K562 (cell line): ENCODE measurements around the gene MLH1. TPM values are rescaled to one million over a fixed set of nuclear protein-coding genes. Genes with fewer than 3 reads are reported as not detected.

Source experiments
- ATAC-seq: fragments of 200-7000 bp; cut with Tn5 transposase; 3 replicates; pipeline ENCODE4 v1.9.1; 2020; ENCODE audit warnings: moderate library complexity
- BruUV-seq: library from RNA; stranded (reverse); fragments of 400-500 nt; replicated peaks from 2 replicates; lab custom pipeline; 2021; lab: Mats Ljungman, UMichigan
- CTCF ChIA-PET: fragments of 300-600 bp; formaldehyde crosslinking; extraction: SDS; loops from one replicate; lab custom pipeline; 2021; ENCODE audit warnings: low intra/inter-chr PET ratio; lab: Yijun Ruan, JAX
- POLR2A ChIA-PET: fragments of 300-600, 350-650 bp; sonication (Branson Sonifier 250); formaldehyde crosslinking; extraction: SDS; loops from one replicate; lab custom pipeline; 2021; ENCODE audit warnings: antibody characterized with exemption, inconsistent platforms; lab: Yijun Ruan, JAX
- DNase-seq, 4 experiments: peaks; one replicate each; pipeline versions ENCODE4 v3.0.0 to v3.0.0-alpha.2; 2011 to 2018; ENCODE audit warnings: low spot score in 3 of 4, mixed read lengths in 3 of 4; ENCODE audit errors: extremely low read depth in 1 of 4
- FAIRE-seq: peaks from 2 replicates; lab custom pipeline; 2011; peaks lifted over from hg19 to GRCh38; lab: Jason Lieb, UNC
- H2AFZ ChIP-seq: 2 replicates; pipeline ENCODE4 v1.6.0; 2011; ENCODE audit warnings: low read depth, low read length, control low read depth, inconsistent platforms
- H3K27ac ChIP-seq: fragments of 200-600 bp; 3 replicates; pipeline ENCODE4 v1.8.0; 2011; ENCODE audit warnings: low read depth, mild to moderate bottlenecking, control low read depth, inconsistent platforms, low read length, moderate library complexity, mixed read lengths; ENCODE audit errors: extremely low read depth
- H3K27me3 ChIP-seq, 2 experiments: fragments of 300-600 bp in 1 of 2; 2 replicates in 1 of 2; 3 replicates in 1 of 2; pipeline versions ENCODE4 v1.6.0 to v1.8.0; 2011; ENCODE audit warnings: inconsistent platforms in 2 of 2, low read length in 2 of 2, mild to moderate bottlenecking in 1 of 2, mixed read lengths in 1 of 2, moderate library complexity in 1 of 2; ENCODE audit not compliant: control insufficient read depth in 2 of 2, insufficient read depth in 2 of 2
- H3K36me3 ChIP-seq: fragments of 300-600 bp; 3 replicates; pipeline ENCODE4 v1.8.0; 2011; ENCODE audit warnings: mild to moderate bottlenecking, low read length, inconsistent platforms; ENCODE audit not compliant: control insufficient read depth, insufficient read depth
- H3K4me1 ChIP-seq, 2 experiments: fragments of 200-600 bp in 1 of 2; replicated peaks in 1 of 2; 2 replicates in 1 of 2; 3 replicates in 1 of 2; pipeline versions ENCODE4 v1.5.1 to v1.8.0; 2011; ENCODE audit warnings: inconsistent platforms in 2 of 2, low read length in 2 of 2, mild to moderate bottlenecking in 1 of 2, mixed read lengths in 1 of 2, moderate library complexity in 1 of 2; ENCODE audit not compliant: control insufficient read depth in 2 of 2, insufficient read depth in 2 of 2
- H3K4me2 ChIP-seq: 2 replicates; pipeline ENCODE4 v1.6.1; 2011; ENCODE audit warnings: low read length, control low read depth, inconsistent platforms, mixed read lengths; ENCODE audit not compliant: insufficient read depth
- H3K4me3 ChIP-seq: fragments of 200-600 bp; sonication (generic), shearing (Covaris generic); 2 replicates; pipeline ENCODE4 v1.5.1; 2016; ENCODE audit warnings: control low read depth, inconsistent platforms
- H3K79me2 ChIP-seq: fragments of 200-600 bp; 3 replicates; pipeline ENCODE4 v1.8.0; 2011; ENCODE audit warnings: low read length, inconsistent platforms; ENCODE audit not compliant: control insufficient read depth, insufficient read depth
- H3K9ac ChIP-seq, 2 experiments: 2 replicates each; pipeline versions ENCODE4 v1.6.0 to v1.6.1; 2011; ENCODE audit warnings: low read depth in 2 of 2, low read length in 2 of 2, control low read depth in 1 of 2, inconsistent platforms in 1 of 2, mild to moderate bottlenecking in 1 of 2, mixed read lengths in 1 of 2; ENCODE audit not compliant: insufficient read depth in 1 of 2
- H3K9me1 ChIP-seq: one replicate; pipeline ENCODE4 v1.6.0; 2011; ENCODE audit warnings: inconsistent platforms, mild to moderate bottlenecking, low read length, moderate library complexity; ENCODE audit not compliant: control insufficient read depth, insufficient read depth
- H3K9me3 ChIP-seq: replicated peaks from 2 replicates; pipeline ENCODE4 v1.5.1; 2011; ENCODE audit warnings: low read depth, low read length, inconsistent platforms; ENCODE audit not compliant: control insufficient read depth, insufficient read depth
- H4K20me1 ChIP-seq: replicated peaks from 2 replicates; pipeline ENCODE4 v1.6.1; 2011; ENCODE audit warnings: low read length, inconsistent platforms, mixed read lengths; ENCODE audit not compliant: control insufficient read depth, insufficient read depth
- ARNT ChIP-seq, 2 experiments: fragments of 450-650 bp; IDR thresholded peaks; 2 replicates each; pipeline ENCODE4 v1.6.1; 2016; ENCODE audit warnings: mild to moderate bottlenecking in 1 of 2
- ZSCAN29 ChIP-seq: fragments of 450-650 bp; IDR thresholded peaks from 2 replicates; pipeline ENCODE4 v1.6.1; 2017
- in situ Hi-C: fragments of 300-500 bp; cut with MboI; formaldehyde crosslinking; loops from 4 replicates; pipeline ENCODE4 v1.15.0; 2018; ENCODE audit warnings: inconsistent platforms, mixed read lengths
- intact Hi-C: fragments of 100-400 bp; cut with micrococcal nuclease; formaldehyde crosslinking; loops from 2 replicates; pipeline ENCODE4 v1.14.2; 2022
- polyA plus RNA-seq, 8 experiments: library from polyadenylated mRNA; depleted of rRNA in 4 of 8; stranded (reverse) in 5 of 8; unstranded in 3 of 8; fragments of >200 nt; fragmentation: Nextera tagmentation in 2 of 8; fragmentation: Illumina TruSeq in 1 of 8; extraction: Ambion mirVana in 2 of 8; extraction: Trizol in 1 of 8; gene quantifications; 2 replicates each; pipeline versions ENCODE4 v1.2.1 to v1.2.3, GENCODE V29; 2011 to 2014; ENCODE audit warnings: inconsistent platforms in 1 of 8, missing spikeins in 1 of 8
- total RNA-seq, 7 experiments: library from RNA; depleted of rRNA in 6 of 7; stranded (reverse); fragments of >200 nt in 6 of 7; fragmentation: Illumina TruSeq in 2 of 7; extraction: Trizol in 2 of 7; gene quantifications; 2 replicates each; pipeline versions ENCODE4 v1.2.1 to v1.2.3, GENCODE V29; 2011 to 2021; ENCODE audit warnings: low replicate concordance in 1 of 7
- TF ChIP-seq, protein P1 (sequence below), 2 experiments: fragments of 450-650 bp; IDR thresholded peaks; 2 replicates each; pipeline ENCODE4 v1.6.1; 2016
- TF ChIP-seq, protein P2 (sequence below): fragments of 250-450 bp; sonication (Bioruptor Pico); IDR thresholded peaks from 2 replicates; pipeline ENCODE4 v1.5.0; 2021; ENCODE audit warnings: mild to moderate bottlenecking, moderate library complexity
- TF ChIP-seq, protein P3 (sequence below): fragments of 250-450 bp; sonication (Bioruptor Pico); IDR thresholded peaks from 2 replicates; pipeline ENCODE4 v1.9.0; 2021; ENCODE audit warnings: mild to moderate bottlenecking

Gene MLH1
- total and polyA plus RNA-seq, 9 of the 15 experiments (the other 6 are each of a cell fraction or from before 2014, with no cell fraction given), result 76.4 to 155 (median 117) TPM

DNA sequence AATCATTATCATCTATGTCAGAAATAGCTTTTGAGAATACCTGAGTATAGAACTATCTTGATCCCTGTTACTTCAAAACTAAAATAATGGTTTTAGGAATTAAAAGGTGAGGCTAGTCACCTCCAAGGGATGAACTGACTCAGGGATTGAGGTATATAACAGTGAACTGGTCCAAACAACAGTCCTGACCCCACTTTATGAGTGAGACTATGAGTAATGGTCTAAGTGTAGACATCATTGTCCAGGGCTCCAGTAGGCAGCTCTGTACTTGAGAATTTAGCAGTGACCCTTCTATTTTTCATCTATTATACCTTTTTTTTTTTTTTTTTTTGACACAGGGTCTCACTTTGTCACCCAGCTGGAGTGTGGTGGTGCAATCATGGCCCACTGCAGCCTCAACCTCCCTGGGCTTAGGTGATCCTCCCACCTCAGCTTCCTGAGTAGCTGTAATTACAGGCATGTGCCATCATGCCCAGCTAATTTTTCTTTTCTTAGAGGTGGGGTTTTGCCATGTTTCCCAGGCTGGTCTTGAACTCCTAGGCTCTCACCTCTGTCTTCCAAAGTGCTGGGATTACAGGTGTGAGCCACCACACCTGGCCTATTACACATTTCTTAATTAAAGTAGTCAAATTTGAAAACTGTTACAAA is 36.3 kb downstream of the MLH1 start:
- FAIRE-seq (no peak), ATAC-seq (no peak), DNase-seq (no peak)
- Histone ChIP-seq H3K4me3 (no peak overlapping the region), H3K36me3 (peaks cover 92% of the 10 kb centered on the region), H3K9ac (no peak overlapping the region), H3K79me2 (no peaks in the 10 kb centered on the region), H3K27me3 (no peaks in the 10 kb centered on the region), H3K9me1 (no peaks in the 10 kb centered on the region), H4K20me1 (no peaks in the 10 kb centered on the region), H3K27ac (no peak overlapping the region), H2AFZ (no peak overlapping the region), H3K9me3 (no peaks in the 10 kb centered on the region), H3K4me2 (no peak overlapping the region)
- no TSS peak for BruUV-seq
- CTCF ChIA-PET, result no interaction called here
- intact Hi-C loops, result no loop called here
- POLR2A ChIA-PET, result interaction anchor here (0.5 to 2.0 kb wide), 7 partner anchors 9 to 302 kb away, joined by 3 to 7 read pairs (median 4); partner anchors contain the start of genes EPM2AIP1 and MLH1
- TF ChIP-seq ZSCAN29 (no peak), ARNT (IDR thresholded peaks at IDR 0.05) (no peak)
- TF ChIP-seq, protein P1, sequence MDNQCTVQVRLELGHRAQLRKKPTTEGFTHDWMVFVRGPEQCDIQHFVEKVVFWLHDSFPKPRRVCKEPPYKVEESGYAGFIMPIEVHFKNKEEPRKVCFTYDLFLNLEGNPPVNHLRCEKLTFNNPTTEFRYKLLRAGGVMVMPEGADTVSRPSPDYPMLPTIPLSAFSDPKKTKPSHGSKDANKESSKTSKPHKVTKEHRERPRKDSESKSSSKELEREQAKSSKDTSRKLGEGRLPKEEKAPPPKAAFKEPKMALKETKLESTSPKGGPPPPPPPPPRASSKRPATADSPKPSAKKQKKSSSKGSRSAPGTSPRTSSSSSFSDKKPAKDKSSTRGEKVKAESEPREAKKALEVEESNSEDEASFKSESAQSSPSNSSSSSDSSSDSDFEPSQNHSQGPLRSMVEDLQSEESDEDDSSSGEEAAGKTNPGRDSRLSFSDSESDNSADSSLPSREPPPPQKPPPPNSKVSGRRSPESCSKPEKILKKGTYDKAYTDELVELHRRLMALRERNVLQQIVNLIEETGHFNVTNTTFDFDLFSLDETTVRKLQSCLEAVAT (IDR thresholded peaks at IDR 0.05), result no peak
- TF ChIP-seq, protein P2, sequence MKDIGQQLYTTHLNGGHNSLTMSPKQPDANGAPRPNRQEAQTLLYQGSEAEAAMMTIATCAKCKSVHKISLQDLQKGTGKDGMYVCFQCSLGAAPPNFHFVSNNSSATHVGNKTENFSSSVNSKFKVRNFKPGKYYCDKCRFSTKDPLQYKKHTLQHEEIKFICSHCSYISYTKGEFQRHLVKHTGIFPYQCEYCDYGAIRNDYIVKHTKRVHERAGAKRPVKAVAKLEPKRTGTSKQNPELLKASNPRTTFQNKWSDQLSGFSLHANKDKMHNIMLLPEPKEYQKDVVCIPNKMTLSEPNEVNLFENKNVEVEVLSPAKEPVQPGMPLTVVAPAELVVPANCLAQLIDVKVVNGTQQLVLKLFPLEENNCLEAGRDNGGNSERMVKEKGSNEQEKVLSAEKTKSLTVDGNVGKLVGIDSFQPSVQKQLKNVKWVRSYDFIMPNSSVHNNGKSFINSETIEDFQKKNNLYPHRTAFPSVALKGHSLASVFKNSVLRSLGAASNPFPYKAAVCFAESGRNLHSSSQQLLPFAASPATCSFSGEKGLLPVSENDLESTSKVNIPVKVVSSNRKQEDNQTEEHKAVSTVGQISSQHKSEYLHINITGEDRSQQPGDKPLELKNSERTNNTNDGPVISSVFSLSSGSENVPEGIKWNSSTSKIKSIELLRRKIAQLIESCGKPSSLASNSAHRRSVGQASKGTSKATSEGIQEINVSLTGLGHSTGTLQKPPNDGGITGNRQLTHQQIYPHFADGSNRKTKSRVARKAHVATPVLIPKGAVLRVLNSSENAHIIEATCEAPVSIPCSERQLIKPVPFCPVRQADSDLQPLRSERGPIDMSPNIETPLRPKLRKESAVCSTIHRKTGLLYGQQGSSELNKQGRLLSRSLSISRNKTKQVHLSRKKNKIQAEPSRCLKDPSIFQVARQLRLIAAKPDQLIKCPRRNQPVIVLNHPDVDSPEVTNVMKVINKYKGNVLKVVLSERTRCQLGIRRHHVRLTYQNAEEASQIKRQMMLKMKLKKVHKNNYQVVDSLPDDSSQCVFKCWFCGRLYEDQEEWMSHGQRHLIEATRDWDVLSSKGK (CRISPR knock-in tag), result no peak
- TF ChIP-seq, protein P3, sequence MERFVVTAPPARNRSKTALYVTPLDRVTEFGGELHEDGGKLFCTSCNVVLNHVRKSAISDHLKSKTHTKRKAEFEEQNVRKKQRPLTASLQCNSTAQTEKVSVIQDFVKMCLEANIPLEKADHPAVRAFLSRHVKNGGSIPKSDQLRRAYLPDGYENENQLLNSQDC (CRISPR knock-in tag), result no peak
- TF ChIP-seq, all 486 proteins: peak for 0
- in situ Hi-C loops, result no loop called here
- peaks cover 4 to 6% of the 10 kb centered on the region in 2 experiments; a peak in 3 of 5 replicates for H3K4me1 ChIP-seq
